ENCODE data around the gene ZNF407. TPM values are rescaled to one million over a fixed set of nuclear protein-coding genes. Genes with fewer than 3 reads are reported as not detected.
A peak's percentile ranks its signal among the peaks of the same experiment; 100 is the strongest.

The ZNF407 gene
- total RNA-seq, 2 experiments from 2014 or later: 11.4 TPM

- no peaks in the 10 kb centered on the region for H3K9me3 Mint-ChIP-seq (ENCODE audit: low read depth)
- POLR2A ChIA-PET: interaction anchor here (0.6 kb wide), 1 partner anchor 467 kb away, joined by 3 read pairs; no protein-coding TSS in a partner anchor
- intact Hi-C loops (cut with DNase I, micrococcal nuclease): no loop called here
- no peak overlapping the region for H3K4me3 Mint-ChIP-seq
- H3K4me1 Mint-ChIP-seq: peaks cover 23% of the 10 kb centered on the region
- ATAC-seq: peak; percentile 58
- H3K27ac Mint-ChIP-seq: no peak overlapping the region
- H3K36me3 Mint-ChIP-seq (ENCODE audit: low read depth): peaks cover 25% of the 10 kb centered on the region
- no peaks in the 10 kb centered on the region for H3K27me3 Mint-ChIP-seq
- no peak for DNase-seq
- CTCF ChIA-PET: interaction anchor here (0.6 kb wide), 2 partner anchors 21 to 243 kb away, joined by 3 read pairs; partner anchors contain the start of gene ZNF407
Observed at GRCh38 chr18:74840492-74841167, 243.0 kb downstream of the ZNF407 start.

- intact Hi-C loops (cut with DNase I, micrococcal nuclease): no loop called here
- ChIA-PET POLR2A (no interaction called here), CTCF (interaction anchor here (0.6 to 0.8 kb wide), 2 partner anchors 22 to 37 kb away, joined by 3 read pairs; no protein-coding TSS in a partner anchor)
- Mint-ChIP-seq H3K27me3 (no peaks in the 10 kb centered on the region), H3K9me3 (ENCODE audit: low read depth) (no peaks in the 10 kb centered on the region), H3K36me3 (ENCODE audit: low read depth) (peaks cover 25% of the 10 kb centered on the region), H3K4me3 (no peak overlapping the region), H3K4me1 (peaks cover 23% of the 10 kb centered on the region), H3K27ac (no peak overlapping the region)
- ATAC-seq (no peak), DNase-seq (no peak)
Observed at GRCh38 chr18:74841248-74841647, 243.6 kb downstream of the ZNF407 start.

GRCh38 chr18:74849301-74849700 lies 251.6 kb downstream of the ZNF407 start:
- ATAC-seq: no peak
- Mint-ChIP-seq H3K36me3 (ENCODE audit: low read depth) (no peaks in the 10 kb centered on the region), H3K27ac (no peak overlapping the region), H3K27me3 (no peaks in the 10 kb centered on the region), H3K4me1 (no peaks in the 10 kb centered on the region), H3K4me3 (no peak overlapping the region), H3K9me3 (ENCODE audit: low read depth) (no peaks in the 10 kb centered on the region)
- intact Hi-C loops (cut with DNase I, micrococcal nuclease): no loop called here
- no peak for DNase-seq
- ChIA-PET POLR2A (no interaction called here), CTCF (interaction anchor here (0.9 kb wide), 2 partner anchors 11 to 117 kb away, joined by 3 read pairs; no protein-coding TSS in a partner anchor)

- ChIA-PET POLR2A (no interaction called here), CTCF (interaction anchor here (1.6 kb wide), 1 partner anchor 10 kb away, joined by 5 read pairs; no protein-coding TSS in a partner anchor)
- Mint-ChIP-seq H3K4me3 (no peak overlapping the region), H3K9me3 (ENCODE audit: low read depth) (no peaks in the 10 kb centered on the region), H3K4me1 (no peaks in the 10 kb centered on the region), H3K36me3 (ENCODE audit: low read depth) (no peaks in the 10 kb centered on the region), H3K27ac (no peak overlapping the region), H3K27me3 (no peaks in the 10 kb centered on the region)
- no peak for DNase-seq
- ATAC-seq: no peak
- intact Hi-C loops (cut with DNase I, micrococcal nuclease): no loop called here
Observed at GRCh38 chr18:74856434-74856833, 258.8 kb downstream of the ZNF407 start.

GRCh38 chr18:74856928-74857327 lies 259.3 kb downstream of the ZNF407 start:
- H3K4me3 Mint-ChIP-seq: no peak overlapping the region
- POLR2A ChIA-PET: no interaction called here
- no peaks in the 10 kb centered on the region for H3K36me3 Mint-ChIP-seq (ENCODE audit: low read depth)
- no peaks in the 10 kb centered on the region for H3K27me3 Mint-ChIP-seq
- no peaks in the 10 kb centered on the region for H3K9me3 Mint-ChIP-seq (ENCODE audit: low read depth)
- H3K4me1 Mint-ChIP-seq: no peaks in the 10 kb centered on the region
- no peak overlapping the region for H3K27ac Mint-ChIP-seq
- no peak for ATAC-seq
- no peak for DNase-seq
- intact Hi-C loops (cut with DNase I, micrococcal nuclease): no loop called here
- CTCF ChIA-PET: interaction anchor here (1.6 kb wide), 1 partner anchor 11 kb away, joined by 5 read pairs; no protein-coding TSS in a partner anchor

GRCh38 chr18:74857901-74858300 lies 260.2 kb downstream of the ZNF407 start:
- Mint-ChIP-seq H3K4me1 (no peaks in the 10 kb centered on the region), H3K36me3 (ENCODE audit: low read depth) (no peaks in the 10 kb centered on the region), H3K27ac (no peak overlapping the region), H3K9me3 (ENCODE audit: low read depth) (no peaks in the 10 kb centered on the region), H3K27me3 (no peaks in the 10 kb centered on the region), H3K4me3 (no peak overlapping the region)
- DNase-seq (no peak), ATAC-seq (no peak)
- ChIA-PET POLR2A (no interaction called here), CTCF (no interaction called here)
- intact Hi-C loops (cut with DNase I, micrococcal nuclease): no loop called here

- ChIA-PET POLR2A (no interaction called here), CTCF (interaction anchor here (1.1 to 1.3 kb wide), 2 partner anchors 17 to 37 kb away, joined by 3 read pairs; no protein-coding TSS in a partner anchor)
- Mint-ChIP-seq H3K4me3 (no peak overlapping the region), H3K9me3 (ENCODE audit: low read depth) (no peaks in the 10 kb centered on the region), H3K27ac (no peak overlapping the region), H3K36me3 (ENCODE audit: low read depth) (no peaks in the 10 kb centered on the region), H3K27me3 (no peaks in the 10 kb centered on the region), H3K4me1 (no peaks in the 10 kb centered on the region)
- no peak for ATAC-seq
- DNase-seq: no peak
- intact Hi-C loops (cut with DNase I, micrococcal nuclease): no loop called here
Observed at GRCh38 chr18:74861154-74861553, 263.5 kb downstream of the ZNF407 start.

GRCh38 chr18:74862094-74862493 lies 264.4 kb downstream of the ZNF407 start:
- H3K4me1 Mint-ChIP-seq: no peaks in the 10 kb centered on the region
- CTCF ChIA-PET: interaction anchor here (1.3 kb wide), 1 partner anchor 16 kb away, joined by 3 read pairs; no protein-coding TSS in a partner anchor

GRCh38 chr18:74866577-74866976 lies 268.9 kb downstream of the ZNF407 start:
- Mint-ChIP-seq H3K27me3 (no peaks in the 10 kb centered on the region), H3K36me3 (ENCODE audit: low read depth) (no peaks in the 10 kb centered on the region), H3K4me1 (no peaks in the 10 kb centered on the region), H3K9me3 (ENCODE audit: low read depth) (no peaks in the 10 kb centered on the region), H3K4me3 (no peak overlapping the region), H3K27ac (no peak overlapping the region)
- CTCF ChIA-PET: interaction anchor here (0.7 kb wide), 1 partner anchor 54 kb away, joined by 3 read pairs; no protein-coding TSS in a partner anchor
- intact Hi-C loops (cut with DNase I, micrococcal nuclease): no loop called here
- POLR2A ChIA-PET: no interaction called here
- ATAC-seq (no peak), DNase-seq (no peak)

More at GRCh38 chr18:74862094-74862493, 264.4 kb downstream of the ZNF407 start:
- H3K4me3 Mint-ChIP-seq: no peak overlapping the region
- ATAC-seq (no peak), DNase-seq (no peak)
- H3K27ac Mint-ChIP-seq: no peak overlapping the region
- H3K36me3 Mint-ChIP-seq (ENCODE audit: low read depth): no peaks in the 10 kb centered on the region
- no peaks in the 10 kb centered on the region for H3K27me3 Mint-ChIP-seq
- POLR2A ChIA-PET: no interaction called here
- intact Hi-C loops (cut with DNase I, micrococcal nuclease): no loop called here
- H3K9me3 Mint-ChIP-seq (ENCODE audit: low read depth): no peaks in the 10 kb centered on the region

- Mint-ChIP-seq H3K4me1 (no peaks in the 10 kb centered on the region), H3K9me3 (ENCODE audit: low read depth) (no peaks in the 10 kb centered on the region), H3K36me3 (ENCODE audit: low read depth) (no peaks in the 10 kb centered on the region), H3K27me3 (no peaks in the 10 kb centered on the region), H3K4me3 (no peak overlapping the region), H3K27ac (no peak overlapping the region)
- intact Hi-C loops (cut with DNase I, micrococcal nuclease): no loop called here
- ATAC-seq (no peak), DNase-seq (no peak)
- POLR2A ChIA-PET: no interaction called here
- CTCF ChIA-PET: interaction anchor here (0.6 kb wide), 1 partner anchor 26 kb away, joined by 3 read pairs; no protein-coding TSS in a partner anchor
Observed at GRCh38 chr18:74868461-74868860, 270.8 kb downstream of the ZNF407 start.

- intact Hi-C loops (cut with DNase I, micrococcal nuclease): loop anchor here in 1 of 2 experiments (10.0 kb wide), 1 partner anchor 215 kb away; no protein-coding TSS in a partner anchor
- ChIA-PET CTCF (no interaction called here), POLR2A (no interaction called here)
- H3K27ac Mint-ChIP-seq: no peak overlapping the region
- no peaks in the 10 kb centered on the region for H3K4me1 Mint-ChIP-seq
- H3K27me3 Mint-ChIP-seq: no peaks in the 10 kb centered on the region
- DNase-seq (no peak), ATAC-seq (no peak)
- no peaks in the 10 kb centered on the region for H3K36me3 Mint-ChIP-seq (ENCODE audit: low read depth)
- no peak overlapping the region for H3K4me3 Mint-ChIP-seq
- no peaks in the 10 kb centered on the region for H3K9me3 Mint-ChIP-seq (ENCODE audit: low read depth)
Observed at GRCh38 chr18:74869904-74870863, 272.5 kb downstream of the ZNF407 start.
